ENCODE results near the gene BLM. TPM values are rescaled to one million over a fixed set of nuclear protein-coding genes. Genes with fewer than 3 reads are reported as not detected.
"Not testable (repeated sequence)": the region's sequence is repeated elsewhere in the genome, so short reads cannot be mapped to it uniquely, and the experiment has no call there.

The BLM gene
- total RNA-seq: 0.68 TPM

GRCh38 chr15:90716976-90717821, at the start of gene BLM:
Gene BLM (plus strand): TSS chr15:90717346. CDS start chr15:90747393, 30,047 bp downstream.
- DNase-seq (ENCODE audit: low spot score): peak; percentile 97
- peak; percentile 100 for ATAC-seq

GRCh38 chr15:90667755-90668345, 49.3 kb upstream of the BLM start:
- ATAC-seq; DNase-seq (ENCODE audit: low spot score): not testable (repeated sequence)

GRCh38 chr15:90670631-90671030, 46.5 kb upstream of the BLM start:
- not testable (repeated sequence) for DNase-seq (ENCODE audit: low spot score); ATAC-seq

- ATAC-seq (no peak), DNase-seq (ENCODE audit: low spot score) (no peak)
Observed at GRCh38 chr15:90671216-90671615, 45.9 kb upstream of the BLM start.

- ATAC-seq: not testable (repeated sequence)
Observed at GRCh38 chr15:90673357-90673756, 43.8 kb upstream of the BLM start.

GRCh38 chr15:90674476-90674875, 42.7 kb upstream of the BLM start:
- DNase-seq (ENCODE audit: low spot score): no peak
- ATAC-seq: no peak

More at GRCh38 chr15:90673357-90673756, 43.8 kb upstream of the BLM start:
- not testable (repeated sequence) for DNase-seq (ENCODE audit: low spot score)

GRCh38 chr15:90675464-90675863, 41.7 kb upstream of the BLM start:
- no peak for DNase-seq (ENCODE audit: low spot score)
- no peak for ATAC-seq

- ATAC-seq: no peak
- DNase-seq (ENCODE audit: low spot score): no peak
Observed at GRCh38 chr15:90677807-90678790, 39.0 kb upstream of the BLM start.

GRCh38 chr15:90679959-90680358, 37.2 kb upstream of the BLM start:
- no peak for DNase-seq (ENCODE audit: low spot score)

GRCh38 chr15:90680371-90680935, 36.7 kb upstream of the BLM start:
- no peak for ATAC-seq
- no peak for DNase-seq (ENCODE audit: low spot score)

More at GRCh38 chr15:90679959-90680358, 37.2 kb upstream of the BLM start:
- peak; percentile 72 for ATAC-seq

GRCh38 chr15:90681056-90681455, 36.1 kb upstream of the BLM start:
- DNase-seq (ENCODE audit: low spot score) (no peak), ATAC-seq (no peak)

GRCh38 chr15:90681480-90681879, 35.7 kb upstream of the BLM start:
- no peak for ATAC-seq
- no peak for DNase-seq (ENCODE audit: low spot score)

GRCh38 chr15:90683371-90683770, 33.8 kb upstream of the BLM start:
- ATAC-seq (no peak), DNase-seq (ENCODE audit: low spot score) (no peak)

- ATAC-seq (no peak), DNase-seq (ENCODE audit: low spot score) (no peak)
Observed at GRCh38 chr15:90683876-90684275, 33.3 kb upstream of the BLM start.

GRCh38 chr15:90684281-90684680, 32.9 kb upstream of the BLM start:
- DNase-seq (ENCODE audit: low spot score): no peak
- no peak for ATAC-seq

GRCh38 chr15:90685591-90686434, 31.3 kb upstream of the BLM start:
- ATAC-seq (no peak), DNase-seq (ENCODE audit: low spot score) (no peak)

GRCh38 chr15:90686435-90687218, 30.5 kb upstream of the BLM start:
- DNase-seq (ENCODE audit: low spot score): no peak
- ATAC-seq: no peak

- not testable (repeated sequence) for DNase-seq (ENCODE audit: low spot score); ATAC-seq
Observed at GRCh38 chr15:90689326-90689961, 27.7 kb upstream of the BLM start.

Data from left lobe of liver (tissue), 2 donors.